Breast epithelium (tissue), 4 donors: Measurements from ENCODE around the gene GPR143. TPM values are rescaled to one million over a fixed set of nuclear protein-coding genes. Genes with fewer than 3 reads are reported as not detected.

Source experiments
- DNase-seq, 2 donors: peaks; one replicate each; pipeline ENCODE4 v3.0.0-alpha.2; 2019; ENCODE audit warnings: low spot score in 2 of 2
- H3K27ac ChIP-seq, 2 donors: fragments of 200-600 bp; sonication (generic) in 1 of 2; one replicate each; pipeline ENCODE4 v1.5.1; 2016 to 2019; ENCODE audit warnings: mild to moderate bottlenecking in 1 of 2
- H3K27me3 ChIP-seq, 2 donors: fragments of 200-600 bp; sonication (generic) in 1 of 2; one replicate each; pipeline versions ENCODE4 v1.5.1 to v1.6.0; 2017 to 2019; ENCODE audit warnings: control low read depth in 1 of 2, mild to moderate bottlenecking in 1 of 2
- H3K36me3 ChIP-seq: fragments of 200-600 bp; one replicate; pipeline ENCODE4 v1.5.1; 2019
- H3K4me1 ChIP-seq, 2 donors: fragments of 200-600 bp; sonication (generic); one replicate each; pipeline ENCODE4 v1.5.1; 2016 to 2019; ENCODE audit warnings: control low read depth in 1 of 2
- H3K4me3 ChIP-seq, 3 donors: fragments of 200-600 bp; sonication (generic); 1 replicate in 2 of 3; 2 replicates in 1 of 3; pipeline ENCODE4 v1.5.1; 2016 to 2019; ENCODE audit warnings: mild to moderate bottlenecking in 3 of 3, moderate library complexity in 2 of 3
- H3K9me3 ChIP-seq, 2 donors: fragments of 200-600 bp; sonication (generic) in 1 of 2; one replicate each; pipeline ENCODE4 v1.5.1; 2016 to 2019; ENCODE audit warnings: control low read depth in 1 of 2
- POLR2A ChIP-seq: fragments of 450-650 bp; IDR thresholded peaks from one replicate; pipeline ENCODE4 v1.6.1; 2016; ENCODE audit warnings: antibody characterized with exemption, mild to moderate bottlenecking, moderate library complexity
- POLR2AphosphoS5 ChIP-seq, 3 donors: sonication (generic); formaldehyde crosslinking; IDR thresholded peaks; one replicate each; pipeline ENCODE4 v1.6.1; 2017; ENCODE audit warnings: antibody characterized with exemption in 3 of 3
- intact Hi-C: fragments of 100-400 bp; cut with DNase I; formaldehyde crosslinking; loops from one replicate; pipeline ENCODE4 v1.15.1; 2023; ENCODE audit warnings: low total_unique reads
- total RNA-seq, 3 donors: library from RNA; depleted of rRNA; stranded (reverse); fragments of >200 nt; gene quantifications; one replicate each; pipeline ENCODE4 v1.1.0, GENCODE V29; 2016
- TF ChIP-seq, protein P1 (sequence below), 3 donors: fragments of 450-650 bp; IDR thresholded peaks; one replicate each; pipeline ENCODE4 v1.5.1; 2016 to 2017; ENCODE audit warnings: antibody characterized with exemption in 3 of 3, mild to moderate bottlenecking in 3 of 3, moderate library complexity in 3 of 3

Gene GPR143
- total RNA-seq, 3 donors from 2014 or later, result 3.4 to 3.6 TPM; not detected in 1

- Histone ChIP-seq H3K9me3 (peaks cover 7 to 10% of the 10 kb centered on the region in 2 donors), H3K27me3 (peaks cover 0 to 3% of the 10 kb centered on the region in 2 donors), H3K27ac (no peak overlapping the region), H3K4me3 (no peak overlapping the region), H3K4me1 (no peaks in the 10 kb centered on the region), H3K36me3 (no peaks in the 10 kb centered on the region)
- no peak for TF ChIP-seq POLR2AphosphoS5 (IDR thresholded peaks at IDR 0.05)
- TF ChIP-seq, protein P1, sequence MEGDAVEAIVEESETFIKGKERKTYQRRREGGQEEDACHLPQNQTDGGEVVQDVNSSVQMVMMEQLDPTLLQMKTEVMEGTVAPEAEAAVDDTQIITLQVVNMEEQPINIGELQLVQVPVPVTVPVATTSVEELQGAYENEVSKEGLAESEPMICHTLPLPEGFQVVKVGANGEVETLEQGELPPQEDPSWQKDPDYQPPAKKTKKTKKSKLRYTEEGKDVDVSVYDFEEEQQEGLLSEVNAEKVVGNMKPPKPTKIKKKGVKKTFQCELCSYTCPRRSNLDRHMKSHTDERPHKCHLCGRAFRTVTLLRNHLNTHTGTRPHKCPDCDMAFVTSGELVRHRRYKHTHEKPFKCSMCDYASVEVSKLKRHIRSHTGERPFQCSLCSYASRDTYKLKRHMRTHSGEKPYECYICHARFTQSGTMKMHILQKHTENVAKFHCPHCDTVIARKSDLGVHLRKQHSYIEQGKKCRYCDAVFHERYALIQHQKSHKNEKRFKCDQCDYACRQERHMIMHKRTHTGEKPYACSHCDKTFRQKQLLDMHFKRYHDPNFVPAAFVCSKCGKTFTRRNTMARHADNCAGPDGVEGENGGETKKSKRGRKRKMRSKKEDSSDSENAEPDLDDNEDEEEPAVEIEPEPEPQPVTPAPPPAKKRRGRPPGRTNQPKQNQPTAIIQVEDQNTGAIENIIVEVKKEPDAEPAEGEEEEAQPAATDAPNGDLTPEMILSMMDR (IDR thresholded peaks at IDR 0.05), result no peak
- no peak for TF ChIP-seq POLR2A
- intact Hi-C loops, result no loop called here
- no peak for DNase-seq
Observed at GRCh38 chrX:9802737-9803136, 37.1 kb upstream of the GPR143 start.

DNA sequence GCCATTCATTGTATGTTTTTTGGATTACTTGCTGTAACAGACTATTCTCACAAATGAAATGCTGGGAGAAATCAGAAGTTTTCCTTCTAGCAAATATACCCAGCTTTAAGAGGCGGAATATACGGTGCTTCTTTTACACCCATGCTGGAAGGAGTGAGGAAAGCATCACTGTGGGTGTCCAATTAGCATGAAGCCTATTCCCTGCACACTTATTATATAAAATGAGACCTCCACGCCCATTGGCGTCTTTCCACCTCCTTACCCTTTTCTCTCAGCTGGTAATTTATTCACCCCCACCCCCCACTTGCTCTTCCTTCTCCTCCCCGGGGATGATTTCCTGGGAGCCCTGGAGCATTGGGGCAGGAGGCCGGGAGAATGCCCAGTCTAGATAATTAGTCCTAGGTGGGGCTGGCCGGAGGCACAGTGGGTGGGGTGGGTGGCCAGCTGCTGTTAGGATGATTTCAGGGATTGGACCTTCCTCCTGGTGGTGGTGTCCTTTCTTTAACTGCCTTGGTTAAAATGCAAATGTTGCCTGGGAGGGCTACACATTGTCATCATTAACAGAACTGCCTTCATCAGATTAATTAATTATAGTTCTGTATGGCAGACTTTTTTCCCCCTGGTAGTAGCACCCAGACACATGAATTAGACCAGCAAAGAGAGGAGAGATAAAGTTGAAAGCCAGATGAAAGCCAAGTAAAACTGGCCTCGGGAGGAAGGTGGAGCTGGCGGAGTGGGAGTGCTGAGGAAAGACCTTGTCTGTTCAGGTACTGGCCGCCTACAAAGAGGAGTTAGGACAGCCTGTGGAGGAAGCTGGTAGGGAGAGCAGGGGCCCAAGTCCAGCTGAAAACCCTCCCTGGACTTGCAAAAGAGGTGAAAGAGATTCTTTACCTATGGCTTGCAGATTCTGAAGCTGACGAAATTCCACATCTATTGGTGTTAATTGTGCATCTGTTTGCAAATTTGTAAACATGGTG lies 32.0 kb upstream of the GPR143 start:
- H3K4me3 ChIP-seq, result no peak overlapping the region
- H3K27me3 ChIP-seq, result peaks cover 0 to 12% of the 10 kb centered on the region in 2 donors
- no peak for DNase-seq
- H3K9me3 ChIP-seq, result peaks cover 6 to 21% of the 10 kb centered on the region in 2 donors
- TF ChIP-seq, protein P1 (IDR thresholded peaks at IDR 0.05), result no peak
- TF ChIP-seq POLR2A, result no peak
- TF ChIP-seq POLR2AphosphoS5 (IDR thresholded peaks at IDR 0.05), result no peak
- H3K36me3 ChIP-seq, result no peaks in the 10 kb centered on the region
- H3K4me1 ChIP-seq, result no peaks in the 10 kb centered on the region
- intact Hi-C loops, result no loop called here
- no peak overlapping the region for H3K27ac ChIP-seq

GRCh38 chrX:9794495-9794894 lies 28.8 kb upstream of the GPR143 start:
- H3K36me3 ChIP-seq, result no peaks in the 10 kb centered on the region
- intact Hi-C loops, result no loop called here
- no peak for DNase-seq
- H3K4me1 ChIP-seq, result no peaks in the 10 kb centered on the region
- peaks cover 0 to 21% of the 10 kb centered on the region in 2 donors for H3K27me3 ChIP-seq
- no peak overlapping the region for H3K27ac ChIP-seq
- peaks cover 0 to 14% of the 10 kb centered on the region in 2 donors for H3K9me3 ChIP-seq
- TF ChIP-seq POLR2A (no peak), POLR2AphosphoS5 (IDR thresholded peaks at IDR 0.05) (no peak)
- TF ChIP-seq, protein P1 (IDR thresholded peaks at IDR 0.05), result no peak
- no peak overlapping the region for H3K4me3 ChIP-seq

DNA sequence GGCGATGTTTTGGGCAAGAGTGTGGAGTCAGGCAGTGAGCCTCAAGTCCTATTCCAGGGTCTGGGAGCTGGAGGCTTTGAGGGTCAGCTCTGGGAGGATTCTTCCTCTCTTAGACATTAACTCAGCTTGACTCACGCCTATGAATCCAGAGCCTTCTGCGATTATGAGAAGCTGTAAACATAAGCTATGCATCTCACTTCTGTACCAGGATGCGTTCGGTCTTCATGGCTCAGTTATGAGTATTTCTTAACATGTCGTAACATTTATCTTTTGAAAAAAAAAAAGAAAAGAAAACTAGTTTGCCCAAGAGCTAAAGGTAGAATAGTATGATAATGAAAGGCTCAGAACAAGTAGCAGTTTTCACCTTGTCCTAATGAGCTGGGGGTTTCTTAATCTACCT lies 25.2 kb upstream of the GPR143 start:
- H3K36me3 ChIP-seq, result no peaks in the 10 kb centered on the region
- intact Hi-C loops, result no loop called here
- H3K4me1 ChIP-seq, result no peaks in the 10 kb centered on the region
- no peak overlapping the region for H3K27ac ChIP-seq
- peaks cover 0 to 23% of the 10 kb centered on the region in 2 donors for H3K27me3 ChIP-seq
- H3K4me3 ChIP-seq, result no peak overlapping the region
- TF ChIP-seq, protein P1 (IDR thresholded peaks at IDR 0.05), result no peak
- TF ChIP-seq POLR2AphosphoS5 (IDR thresholded peaks at IDR 0.05) (no peak), POLR2A (no peak)
- no peak for DNase-seq
- H3K9me3 ChIP-seq, result peaks cover 0 to 12% of the 10 kb centered on the region in 2 donors

- intact Hi-C loops, result no loop called here
- no peak for DNase-seq
- Histone ChIP-seq H3K27ac (no peak overlapping the region), H3K9me3 (no peaks in the 10 kb centered on the region), H3K4me3 (no peak overlapping the region), H3K4me1 (no peaks in the 10 kb centered on the region), H3K36me3 (no peaks in the 10 kb centered on the region), H3K27me3 (peaks cover 0 to 32% of the 10 kb centered on the region in 2 donors)
- TF ChIP-seq, protein P1 (IDR thresholded peaks at IDR 0.05), result no peak
- TF ChIP-seq POLR2AphosphoS5 (IDR thresholded peaks at IDR 0.05), result no peak
- TF ChIP-seq POLR2A, result no peak
Observed at GRCh38 chrX:9789555-9789954, 23.9 kb upstream of the GPR143 start.
